Stimulated activated CD4-positive, alpha-beta T cell treated with anti-CD3 and anti-CD28 coated beads, Interleukin-15, amount 100 ng/mL, for 24 hours (primary cell): ENCODE data around the gene NACAD.

Experiments used
- DNase-seq: peaks from one replicate; pipeline ENCODE4 v3.0.0-alpha.2; 2020

NACAD gene

GRCh38 chr7:45073031-45073785 lies 15.6 kb downstream of the NACAD start:
- DNase-seq = no peak

- no peak for DNase-seq
These were observed 16.4 kb downstream of the NACAD start for GRCh38 chr7:45072131-45073030.

- no peak for DNase-seq
These were observed 17.2 kb downstream of the NACAD start for GRCh38 chr7:45071528-45071927.

- no peak for DNase-seq
These were observed 18.5 kb downstream of the NACAD start for GRCh38 chr7:45070254-45070642.

GRCh38 chr7:45069444-45070253 lies 19.1 kb downstream of the NACAD start:
- no peak for DNase-seq

GRCh38 chr7:45068236-45069023 lies 20.3 kb downstream of the NACAD start:
- DNase-seq = no peak

GRCh38 chr7:45067582-45067981 lies 21.2 kb downstream of the NACAD start:
- no peak for DNase-seq

- DNase-seq = no peak
These were observed 22.4 kb downstream of the NACAD start for GRCh38 chr7:45066409-45066808.

- DNase-seq = no peak
These were observed 23.5 kb downstream of the NACAD start for GRCh38 chr7:45065031-45065995.

- no peak for DNase-seq
These were observed 24.6 kb downstream of the NACAD start for GRCh38 chr7:45064047-45064725.

GRCh38 chr7:45061806-45062425 lies 26.9 kb downstream of the NACAD start:
- DNase-seq = no peak

- DNase-seq = no peak
These were observed 27.4 kb downstream of the NACAD start for GRCh38 chr7:45061352-45061751.

GRCh38 chr7:45060295-45060694 lies 28.5 kb downstream of the NACAD start:
- DNase-seq = no peak

- DNase-seq = no peak
These were observed 30.9 kb downstream of the NACAD start for GRCh38 chr7:45057878-45058277.

- DNase-seq = no peak
These were observed 33.1 kb downstream of the NACAD start for GRCh38 chr7:45055594-45056219.

- no peak for DNase-seq
These were observed 33.8 kb downstream of the NACAD start for GRCh38 chr7:45055016-45055415.

- DNase-seq = no peak
These were observed 34.3 kb downstream of the NACAD start for GRCh38 chr7:45054442-45054841.

GRCh38 chr7:45053941-45054340 lies 34.8 kb downstream of the NACAD start:
- DNase-seq = no peak

- no peak for DNase-seq
These were observed 35.4 kb downstream of the NACAD start for GRCh38 chr7:45053401-45053800.

GRCh38 chr7:45052011-45052410 lies 36.8 kb downstream of the NACAD start:
- DNase-seq = no peak
